ENCODE results near the gene ANKRD7. TPM values are rescaled to one million over a fixed set of nuclear protein-coding genes. Genes with fewer than 3 reads are reported as not detected.
"Not testable (repeated sequence)": the region's sequence is repeated elsewhere in the genome, so short reads cannot be mapped to it uniquely, and the experiment has no call there.

Gene ANKRD7
- total RNA-seq, 3 donors from 2014 or later = 0.34 TPM; not detected in 2

DNA sequence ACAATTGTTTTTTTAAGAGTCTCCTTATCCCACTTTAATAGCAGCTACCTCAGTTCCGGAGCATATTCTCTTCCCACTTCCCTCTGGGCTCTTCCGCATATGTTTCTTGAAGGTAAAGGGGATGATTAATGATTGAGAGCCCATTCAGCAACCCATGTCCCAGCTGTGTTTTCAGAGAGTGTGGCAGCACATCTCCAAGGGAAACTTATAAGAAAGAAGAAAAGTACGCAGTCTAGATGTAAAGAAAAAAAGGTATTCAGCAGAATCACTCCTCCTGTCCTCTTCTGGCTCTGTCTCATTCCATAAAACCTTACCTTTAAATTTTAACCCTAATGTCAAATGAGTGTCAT, 9.7 kb upstream of the ANKRD7 start:
- ATAC-seq (peak; percentile 6 to 23), DNase-seq (no peak)
- Mint-ChIP-seq H3K27me3 (ENCODE audit: low read depth) (peaks cover 27% of the 10 kb centered on the region), H3K4me3 (peak overlapping the region; percentile 78), H3K36me3 (ENCODE audit: insufficient read depth) (no peaks in the 10 kb centered on the region), H3K4me1 (ENCODE audit: low read depth) (peaks cover 13% of the 10 kb centered on the region), H3K9me3 (no peaks in the 10 kb centered on the region)

DNA sequence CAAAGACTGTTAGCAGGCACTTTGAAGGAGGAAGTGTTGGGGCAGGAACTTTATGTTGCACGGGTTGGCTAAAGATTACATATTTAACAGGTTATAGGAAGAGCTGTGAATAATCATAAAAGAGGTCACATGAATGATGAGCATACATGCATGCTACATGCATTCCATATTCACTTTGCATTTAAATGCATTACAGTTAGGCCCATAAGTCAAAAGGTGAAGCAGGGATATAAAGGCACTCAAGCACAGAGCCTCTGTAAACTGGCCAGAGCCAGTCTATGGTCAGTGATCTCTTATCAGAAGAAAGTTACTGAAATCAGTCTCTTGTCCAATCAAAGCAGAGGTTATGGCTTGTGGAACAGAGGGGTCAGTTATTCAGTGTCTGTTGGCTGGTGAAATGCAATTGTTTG, 7.3 kb upstream of the ANKRD7 start:
- Mint-ChIP-seq H3K4me3 (no peak overlapping the region), H3K4me1 (ENCODE audit: low read depth) (peaks cover 13% of the 10 kb centered on the region), H3K9me3 (no peaks in the 10 kb centered on the region), H3K36me3 (ENCODE audit: insufficient read depth) (no peaks in the 10 kb centered on the region), H3K27me3 (ENCODE audit: low read depth) (peaks cover 25% of the 10 kb centered on the region)
- ATAC-seq (no peak), DNase-seq (no peak)

DNA sequence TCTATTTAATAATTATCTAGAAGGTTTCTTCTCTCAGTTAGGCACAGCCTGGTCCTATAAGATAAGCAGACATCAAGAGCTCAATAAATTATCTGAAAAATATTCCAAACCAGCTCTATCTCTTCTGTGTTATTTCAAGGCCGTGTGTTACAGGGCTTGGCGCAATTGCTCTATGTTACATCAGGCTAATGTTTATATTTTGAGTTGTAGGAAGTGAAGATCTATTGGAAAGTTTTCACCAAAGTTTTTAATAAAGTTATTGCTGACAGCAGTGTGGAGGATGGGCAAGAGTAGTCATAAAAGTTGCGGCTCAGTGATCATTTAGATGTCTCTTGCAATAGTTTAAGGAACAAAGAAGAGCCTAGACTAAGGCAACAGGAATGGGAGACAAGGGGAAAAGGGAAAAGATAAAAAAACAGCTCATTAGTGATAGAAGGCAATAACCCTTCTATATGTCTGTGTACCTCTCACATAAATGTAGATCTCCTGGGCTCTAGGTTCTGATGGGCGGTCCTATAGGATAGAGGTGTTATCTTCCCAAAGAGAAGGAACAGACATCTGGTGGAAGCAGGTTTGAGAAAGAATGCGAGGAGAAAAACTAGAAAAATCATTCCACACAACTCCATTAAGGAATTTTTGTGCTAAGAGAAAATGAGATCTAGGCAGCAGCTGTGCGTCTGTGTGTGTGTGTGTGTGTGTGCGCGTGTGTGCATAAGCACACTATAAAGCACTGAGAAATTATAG, 5.9 kb upstream of the ANKRD7 start:
- Mint-ChIP-seq H3K9me3 (no peaks in the 10 kb centered on the region), H3K27me3 (ENCODE audit: low read depth) (peaks cover 18% of the 10 kb centered on the region), H3K4me3 (no peak overlapping the region), H3K4me1 (ENCODE audit: low read depth) (peaks cover 13% of the 10 kb centered on the region), H3K36me3 (ENCODE audit: insufficient read depth) (no peaks in the 10 kb centered on the region)
- ATAC-seq (no peak), DNase-seq (no peak)

DNA sequence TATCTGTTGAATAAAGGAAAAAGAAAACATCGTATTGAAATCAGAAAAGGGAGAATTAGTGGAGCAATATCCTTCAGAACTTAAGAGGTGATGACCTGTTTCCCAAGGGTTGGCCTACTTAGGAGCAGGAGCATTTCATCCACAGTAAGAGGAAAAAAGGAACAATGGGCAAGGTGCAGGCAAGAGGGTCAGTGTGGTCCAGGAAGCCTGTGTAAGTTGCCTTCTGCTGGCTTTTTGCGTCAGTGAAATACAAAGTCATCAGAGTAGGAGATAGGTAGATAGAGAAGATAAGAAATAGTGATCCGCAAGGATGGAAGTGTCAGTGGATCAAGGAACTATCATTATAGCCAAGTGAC, 5.4 kb upstream of the ANKRD7 start:
- DNase-seq (no peak), ATAC-seq (no peak)
- Mint-ChIP-seq H3K4me3 (no peak overlapping the region), H3K9me3 (no peaks in the 10 kb centered on the region), H3K27me3 (ENCODE audit: low read depth) (peaks cover 14% of the 10 kb centered on the region), H3K4me1 (ENCODE audit: low read depth) (peaks cover 9% of the 10 kb centered on the region), H3K36me3 (ENCODE audit: insufficient read depth) (no peaks in the 10 kb centered on the region)

DNA sequence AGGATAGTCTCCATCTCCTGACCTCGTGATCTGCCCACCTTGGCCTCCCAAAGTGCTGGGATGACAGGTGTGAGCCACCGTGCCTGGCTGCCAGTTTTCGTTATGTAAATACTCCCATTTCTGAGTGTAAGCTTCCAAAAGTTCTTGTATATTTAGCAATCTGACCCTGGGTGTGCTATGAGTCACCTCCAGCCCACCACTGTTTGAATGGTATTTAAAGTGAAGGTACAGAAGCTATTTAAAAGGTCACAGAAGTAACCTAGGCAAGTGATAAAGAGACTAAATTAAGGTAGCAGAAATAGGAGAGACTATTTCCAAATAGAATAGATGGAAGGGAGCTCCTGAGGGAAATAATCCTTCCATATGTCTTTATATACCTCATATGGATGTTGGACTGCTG, 3.9 kb upstream of the ANKRD7 start:
- Mint-ChIP-seq H3K27me3 (ENCODE audit: low read depth) (peaks cover 7% of the 10 kb centered on the region), H3K4me3 (no peak overlapping the region), H3K4me1 (ENCODE audit: low read depth) (no peaks in the 10 kb centered on the region), H3K36me3 (ENCODE audit: insufficient read depth) (no peaks in the 10 kb centered on the region), H3K9me3 (no peaks in the 10 kb centered on the region)
- DNase-seq = no peak
- ATAC-seq = no peak

DNA sequence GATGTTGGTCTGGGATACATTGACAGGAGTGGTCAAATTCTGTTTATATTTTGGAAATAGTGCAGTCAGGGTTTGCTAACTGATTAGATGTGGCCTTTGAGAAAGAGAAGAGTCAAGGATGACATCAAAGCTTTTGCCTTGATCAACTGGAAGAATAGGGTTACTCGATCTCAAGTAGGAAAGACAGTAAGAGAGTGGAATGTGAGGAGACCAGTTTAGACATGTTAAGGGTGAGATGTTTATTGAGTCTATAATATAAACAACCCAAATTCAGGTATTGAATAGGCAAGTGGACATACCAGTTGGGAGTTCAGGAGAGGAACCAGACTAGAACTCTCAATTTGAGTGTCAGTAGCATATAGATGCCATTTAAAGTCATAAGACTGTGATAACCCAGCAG, 1.9 kb upstream of the ANKRD7 start:
- no peak for ATAC-seq
- H3K27me3 Mint-ChIP-seq (ENCODE audit: low read depth) = peaks cover 9% of the 10 kb centered on the region
- no peaks in the 10 kb centered on the region for H3K36me3 Mint-ChIP-seq (ENCODE audit: insufficient read depth)
- no peak for DNase-seq
- H3K9me3 Mint-ChIP-seq = no peaks in the 10 kb centered on the region
- H3K4me1 Mint-ChIP-seq (ENCODE audit: low read depth) = no peaks in the 10 kb centered on the region
- H3K4me3 Mint-ChIP-seq = no peak overlapping the region

DNA sequence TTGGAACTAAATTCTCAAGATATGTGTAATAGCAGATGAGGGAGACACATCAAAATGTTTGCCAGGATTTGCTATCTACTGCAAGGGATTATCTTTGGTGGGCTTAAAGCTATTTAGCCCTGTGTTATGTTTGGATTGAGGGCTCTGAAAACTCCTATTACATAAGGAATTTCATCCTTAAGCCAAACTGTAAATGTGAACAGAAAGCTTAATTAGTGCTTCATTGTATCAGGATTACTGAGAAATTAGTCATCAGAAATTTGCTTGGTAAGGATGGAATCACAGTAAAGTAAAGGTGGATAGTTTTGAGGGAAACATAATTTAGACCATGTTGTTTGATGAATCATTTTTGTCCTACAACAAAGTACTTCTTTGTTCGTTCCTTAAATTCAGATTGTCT, 8.3 kb downstream of the ANKRD7 start:
- DNase-seq = no peak
- Mint-ChIP-seq H3K4me3 (no peak overlapping the region), H3K36me3 (ENCODE audit: insufficient read depth) (no peaks in the 10 kb centered on the region), H3K9me3 (no peaks in the 10 kb centered on the region), H3K4me1 (ENCODE audit: low read depth) (no peaks in the 10 kb centered on the region), H3K27me3 (ENCODE audit: low read depth) (no peaks in the 10 kb centered on the region)
- ATAC-seq = no peak

DNA sequence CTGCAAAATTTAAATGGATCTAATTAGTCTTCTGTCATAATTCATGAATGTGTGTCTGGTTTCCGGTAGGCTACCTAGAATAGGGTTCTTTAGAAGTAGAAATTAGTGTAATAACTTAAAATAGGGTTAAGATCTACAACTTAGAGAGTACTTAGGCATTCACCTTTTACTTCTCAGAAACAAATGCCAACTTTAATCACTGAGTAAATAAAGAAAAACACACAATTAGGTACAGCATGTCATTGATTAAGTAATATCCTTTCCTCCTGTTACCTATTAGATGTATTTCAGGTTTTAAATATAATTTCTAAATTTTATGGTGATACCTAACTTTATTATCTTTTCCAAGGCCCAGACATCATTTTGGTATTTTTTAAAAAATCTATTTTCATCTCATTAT, 9.3 kb downstream of the ANKRD7 start:
- ATAC-seq = no peak
- Mint-ChIP-seq H3K9me3 (no peaks in the 10 kb centered on the region), H3K4me3 (no peak overlapping the region), H3K4me1 (ENCODE audit: low read depth) (no peaks in the 10 kb centered on the region), H3K36me3 (ENCODE audit: insufficient read depth) (no peaks in the 10 kb centered on the region), H3K27me3 (ENCODE audit: low read depth) (no peaks in the 10 kb centered on the region)
- DNase-seq = no peak

DNA sequence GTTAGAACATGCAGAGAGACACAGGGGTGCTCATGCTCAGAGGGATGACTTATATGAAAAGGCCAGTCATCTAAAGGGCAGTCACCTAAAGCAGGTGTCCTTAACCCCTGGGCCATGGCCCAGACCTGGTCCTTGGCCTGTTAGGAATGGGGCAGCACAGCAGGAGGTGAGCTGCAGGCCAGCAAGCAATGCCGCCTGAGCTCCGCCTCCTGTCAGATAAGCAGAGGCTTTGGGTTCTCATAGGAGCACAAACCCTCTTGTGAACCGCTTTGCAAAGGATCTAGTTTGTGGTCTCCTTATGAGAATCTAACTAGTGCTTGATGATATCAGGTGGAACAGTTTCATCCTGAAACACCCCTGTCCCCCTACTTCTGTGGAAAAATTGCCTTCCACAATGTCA, 14.5 kb downstream of the ANKRD7 start:
- no peaks in the 10 kb centered on the region for H3K36me3 Mint-ChIP-seq (ENCODE audit: insufficient read depth)
- DNase-seq (no peak), ATAC-seq (no peak)
- H3K4me3 Mint-ChIP-seq = no peak overlapping the region
- H3K9me3 Mint-ChIP-seq = no peaks in the 10 kb centered on the region
- no peaks in the 10 kb centered on the region for H3K27me3 Mint-ChIP-seq (ENCODE audit: low read depth)
- H3K4me1 Mint-ChIP-seq (ENCODE audit: low read depth) = no peaks in the 10 kb centered on the region

DNA sequence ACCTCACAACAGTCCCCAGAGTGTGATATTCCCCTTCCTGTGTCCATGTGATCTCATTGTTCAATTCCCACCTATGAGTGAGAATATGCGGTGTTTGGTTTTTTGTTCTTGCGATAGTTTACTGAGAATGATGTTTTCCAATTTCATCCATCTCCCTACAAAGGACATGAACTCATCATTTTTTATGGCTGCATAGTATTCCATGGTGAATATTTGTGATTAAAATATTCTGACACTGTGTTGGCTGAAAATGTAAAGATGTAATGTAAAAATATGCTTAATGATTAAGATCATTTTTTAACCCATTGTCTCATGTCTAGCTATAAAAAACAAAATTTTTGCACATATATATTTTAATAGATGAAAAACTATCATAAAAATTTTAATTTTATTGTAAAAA, 15.8 kb downstream of the ANKRD7 start:
- H3K4me3 Mint-ChIP-seq; DNase-seq; H3K36me3 Mint-ChIP-seq (ENCODE audit: insufficient read depth); H3K4me1 Mint-ChIP-seq (ENCODE audit: low read depth); ATAC-seq; H3K9me3 Mint-ChIP-seq; H3K27me3 Mint-ChIP-seq (ENCODE audit: low read depth): not testable (repeated sequence)

DNA sequence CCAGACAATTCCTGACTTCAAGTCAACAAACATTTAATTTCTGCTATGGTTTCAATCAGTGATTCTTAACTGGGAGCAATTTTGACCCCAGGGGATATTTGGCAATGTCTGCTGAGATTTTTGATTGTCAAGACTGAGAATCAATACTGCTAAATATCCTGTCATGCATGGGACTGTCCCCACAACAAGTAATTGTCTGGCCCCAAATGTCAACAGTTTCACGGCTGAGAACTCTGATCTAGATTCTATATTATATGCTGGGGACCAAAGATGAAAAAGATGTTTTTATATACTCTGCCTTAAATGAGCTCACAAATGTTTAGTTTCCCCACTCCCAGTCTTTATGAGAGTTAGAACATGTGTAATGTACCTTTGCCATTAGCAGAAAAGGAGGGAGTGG, 19.2 kb downstream of the ANKRD7 start:
- ATAC-seq (no peak), DNase-seq (no peak)
- Mint-ChIP-seq H3K9me3 (no peaks in the 10 kb centered on the region), H3K4me1 (ENCODE audit: low read depth) (no peaks in the 10 kb centered on the region), H3K4me3 (no peak overlapping the region), H3K36me3 (ENCODE audit: insufficient read depth) (no peaks in the 10 kb centered on the region), H3K27me3 (ENCODE audit: low read depth) (no peaks in the 10 kb centered on the region)

DNA sequence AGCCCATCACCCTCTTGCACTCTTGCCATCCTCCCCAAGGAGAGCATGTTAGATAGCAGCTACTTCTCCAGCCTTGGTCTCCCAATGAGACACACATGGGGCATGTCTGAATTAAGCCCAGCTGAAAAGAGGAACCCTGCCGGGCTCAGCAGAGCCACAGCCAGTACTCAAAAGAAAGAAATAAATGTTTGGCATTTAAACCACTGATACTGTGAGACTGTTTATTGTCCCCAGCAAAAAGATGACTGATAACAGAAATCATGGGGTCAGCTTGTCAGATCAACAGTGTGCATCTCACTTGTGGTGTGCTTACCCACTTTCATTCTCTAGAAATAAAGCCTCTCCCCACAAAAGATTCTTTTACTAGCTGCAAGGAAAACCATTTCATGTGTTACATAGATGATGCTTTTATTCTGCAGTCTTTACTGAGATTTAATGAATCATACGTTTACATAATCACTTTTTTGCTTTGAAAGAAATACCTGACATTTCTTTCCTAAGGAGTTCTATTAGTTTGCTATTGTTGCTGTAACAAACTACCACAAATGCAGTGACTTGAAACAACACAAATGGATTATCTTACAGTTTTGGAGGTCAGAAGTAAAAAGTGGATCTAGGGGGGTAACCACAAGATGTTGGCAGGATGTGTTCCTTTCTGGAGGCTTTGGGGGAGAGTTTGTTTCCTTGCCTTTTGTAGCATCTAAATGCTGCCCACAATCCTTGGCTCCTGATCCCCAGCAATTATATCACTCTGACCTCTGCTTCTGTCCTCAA, 20.9 kb downstream of the ANKRD7 start:
- Mint-ChIP-seq H3K27me3 (ENCODE audit: low read depth) (no peaks in the 10 kb centered on the region), H3K36me3 (ENCODE audit: insufficient read depth) (no peaks in the 10 kb centered on the region), H3K9me3 (no peaks in the 10 kb centered on the region), H3K4me1 (ENCODE audit: low read depth) (no peaks in the 10 kb centered on the region), H3K4me3 (no peak overlapping the region)
- ATAC-seq (no peak), DNase-seq (no peak)

DNA sequence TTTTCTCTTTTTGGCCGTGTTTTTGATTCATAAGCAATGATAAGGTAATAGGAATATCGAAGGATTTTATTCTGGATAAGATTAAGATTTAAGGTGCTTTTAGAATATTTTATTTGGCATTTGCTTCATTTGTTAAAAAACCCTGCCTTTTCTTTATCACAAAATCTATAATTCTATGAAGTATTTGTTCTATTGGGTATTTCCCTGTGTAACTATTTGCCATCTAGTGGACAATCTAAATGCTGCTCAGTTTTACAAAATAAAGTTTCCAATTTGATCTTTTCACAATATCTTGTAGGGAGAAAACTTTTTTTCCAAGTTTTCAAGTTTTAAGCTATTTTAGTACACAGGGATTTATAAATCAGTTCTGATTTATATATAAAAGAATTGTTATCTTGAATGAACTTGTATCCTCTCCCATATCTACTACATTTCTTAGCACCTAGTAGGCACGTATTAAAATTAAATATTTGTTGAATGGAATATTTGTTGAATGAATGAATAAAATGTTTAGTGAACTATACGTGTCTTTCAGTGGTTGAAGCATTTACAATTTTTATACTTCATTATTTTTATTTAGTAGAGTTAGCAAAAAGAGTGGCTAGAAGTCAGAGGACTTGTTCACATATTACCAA, 26.5 kb downstream of the ANKRD7 start:
- Mint-ChIP-seq H3K27me3 (ENCODE audit: low read depth) (peaks cover 6% of the 10 kb centered on the region), H3K4me3 (no peak overlapping the region), H3K4me1 (ENCODE audit: low read depth) (no peaks in the 10 kb centered on the region), H3K9me3 (no peaks in the 10 kb centered on the region), H3K36me3 (ENCODE audit: insufficient read depth) (no peaks in the 10 kb centered on the region)
- no peak for DNase-seq
- ATAC-seq = no peak

DNA sequence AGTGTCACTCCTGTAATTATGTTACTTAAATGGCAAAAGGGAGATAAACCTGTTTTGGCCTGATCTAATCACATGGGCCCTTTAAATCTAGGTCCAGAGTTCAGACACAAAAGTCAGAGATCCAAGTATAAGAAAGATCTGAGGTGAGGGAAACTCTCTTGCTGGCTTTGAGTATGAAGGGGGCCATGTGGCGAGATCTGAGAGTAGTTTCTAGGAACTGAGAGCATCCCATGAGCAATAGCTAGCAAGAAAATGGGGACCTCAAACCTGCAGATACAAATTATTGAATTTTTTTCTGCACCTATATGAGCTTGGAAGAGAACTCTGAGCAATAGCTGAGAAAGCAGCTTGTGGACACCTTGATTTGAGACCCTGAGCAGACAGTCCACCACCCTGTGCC, 27.6 kb downstream of the ANKRD7 start:
- Mint-ChIP-seq H3K9me3 (no peaks in the 10 kb centered on the region), H3K36me3 (ENCODE audit: insufficient read depth) (no peaks in the 10 kb centered on the region), H3K4me1 (ENCODE audit: low read depth) (no peaks in the 10 kb centered on the region), H3K27me3 (ENCODE audit: low read depth) (peaks cover 6% of the 10 kb centered on the region), H3K4me3 (no peak overlapping the region)
- ATAC-seq = no peak
- DNase-seq = no peak

DNA sequence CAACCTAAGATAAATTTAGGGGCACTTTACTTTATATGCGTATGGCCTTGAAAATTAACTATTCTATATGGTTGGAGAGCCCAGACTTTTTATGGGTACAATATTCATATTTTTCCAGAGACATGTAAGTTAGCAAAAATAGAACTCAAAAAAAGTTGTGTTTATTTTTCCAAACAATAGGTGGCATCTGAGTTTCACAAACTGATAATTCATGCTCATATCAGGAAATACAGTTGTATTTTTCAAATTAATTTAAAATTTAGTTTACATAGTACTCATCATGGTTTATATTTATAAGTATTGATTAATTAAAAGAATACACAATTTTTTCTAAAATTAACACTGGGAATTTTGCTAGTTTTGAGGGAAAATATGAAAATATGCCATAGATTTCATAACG, 34.6 kb downstream of the ANKRD7 start:
- no peaks in the 10 kb centered on the region for H3K9me3 Mint-ChIP-seq
- H3K36me3 Mint-ChIP-seq (ENCODE audit: insufficient read depth) = no peaks in the 10 kb centered on the region
- H3K27me3 Mint-ChIP-seq (ENCODE audit: low read depth) = no peaks in the 10 kb centered on the region
- ATAC-seq = no peak
- DNase-seq = no peak
- no peak overlapping the region for H3K4me3 Mint-ChIP-seq
- no peaks in the 10 kb centered on the region for H3K4me1 Mint-ChIP-seq (ENCODE audit: low read depth)

Measured in activated T-cell treated with anti-CD3 and anti-CD28 coated beads, Interleukin-2, amount 50 U/mL, for 4 hours (primary cell).